ENCODE results near the gene MTMR4. TPM values are rescaled to one million over a fixed set of nuclear protein-coding genes. Genes with fewer than 3 reads are reported as not detected.

The MTMR4 gene
- total RNA-seq, 2 donors from 2014 or later: 27.4 to 28.5 TPM

- DNase-seq (ENCODE audit: low spot score): no peak
- intact Hi-C loops (cut with DNase I): no loop called here
Observed at GRCh38 chr17:58528443-58528842, 14.0 kb upstream of the MTMR4 start.

DNA sequence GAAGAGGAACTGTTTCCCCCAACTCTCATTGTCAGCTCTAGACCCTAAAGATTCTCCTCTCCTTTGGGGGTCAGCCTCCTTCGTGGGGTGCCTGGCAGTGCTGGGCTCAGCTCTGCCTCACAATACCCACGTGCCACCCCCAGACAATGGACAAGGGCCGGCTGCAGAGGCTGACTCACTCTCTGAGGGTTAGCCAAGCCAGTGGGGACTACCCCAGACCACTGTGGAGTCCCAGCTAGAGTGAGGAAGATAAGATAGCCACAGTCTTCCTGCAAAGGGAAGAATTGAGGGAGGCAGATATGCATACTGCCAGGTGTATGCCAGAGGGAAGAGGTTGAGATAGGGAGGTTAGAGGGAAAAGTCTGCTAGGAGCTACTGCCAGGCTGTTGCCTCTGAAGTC, 13.5 kb upstream of the MTMR4 start:
- no peak for DNase-seq (ENCODE audit: low spot score)
- intact Hi-C loops (cut with DNase I): no loop called here

DNA sequence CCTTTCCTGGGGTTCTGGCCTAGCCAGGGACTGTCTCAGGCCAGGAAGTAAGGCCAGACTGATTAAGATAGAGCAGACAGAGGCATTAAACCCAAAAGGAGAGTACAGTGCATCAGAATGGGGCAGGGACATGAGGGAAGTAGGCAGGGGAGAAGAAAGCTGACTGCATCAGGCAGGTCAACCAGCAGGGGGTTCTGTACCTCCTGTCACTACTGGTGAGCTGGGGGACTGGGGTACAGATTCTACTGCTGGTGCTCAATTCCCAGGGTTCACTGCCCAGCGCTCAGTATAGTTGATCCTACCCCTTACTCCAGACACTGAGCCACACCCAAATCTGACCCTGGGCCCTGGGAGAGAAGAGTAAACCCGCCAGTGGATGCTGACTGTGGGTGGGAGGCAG, 12.9 kb upstream of the MTMR4 start:
- intact Hi-C loops (cut with DNase I): no loop called here
- no peak for DNase-seq (ENCODE audit: low spot score)

DNA sequence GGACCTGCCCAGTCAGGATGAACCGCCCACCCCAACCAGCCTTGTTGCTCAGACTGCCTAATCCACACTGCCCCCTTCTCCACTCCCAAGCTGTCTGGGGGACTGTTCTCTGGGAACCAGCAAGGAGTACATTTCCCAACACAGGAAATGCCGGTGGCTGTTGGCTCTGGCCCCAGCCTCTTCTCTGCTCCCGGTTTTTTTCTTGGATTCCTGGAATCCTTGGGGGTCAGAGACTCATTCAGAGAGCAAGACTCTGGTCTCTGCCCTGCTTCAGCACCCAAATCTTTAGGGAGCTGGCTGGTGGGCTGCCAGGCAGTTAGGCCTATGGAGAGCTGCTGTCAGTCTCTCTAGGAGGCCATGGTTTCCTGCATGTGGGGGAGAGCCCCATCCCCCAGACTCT, 10.8 kb upstream of the MTMR4 start:
- peak; percentile 91 for DNase-seq (ENCODE audit: low spot score)
- intact Hi-C loops (cut with DNase I): no loop called here

DNA sequence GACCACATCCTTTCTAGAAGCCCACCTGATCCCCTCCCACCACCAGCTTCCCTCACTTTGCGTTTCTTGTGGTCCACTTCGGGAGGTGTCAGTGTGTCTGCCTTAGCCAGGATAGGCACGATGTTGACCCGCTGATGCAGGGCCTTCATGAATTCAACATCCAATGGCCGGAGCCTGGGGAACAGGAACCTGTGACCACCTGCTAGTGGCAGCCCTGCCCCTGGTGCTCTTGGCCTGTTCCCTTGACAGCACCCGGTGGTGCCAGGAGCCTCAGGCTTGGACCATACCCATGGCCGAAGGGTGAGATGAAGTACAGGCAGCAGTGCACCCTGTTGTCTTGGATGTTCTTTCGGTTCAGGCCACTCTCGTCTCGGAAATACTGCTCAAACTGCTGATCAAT, 7.2 kb upstream of the MTMR4 start:
- peak; percentile 60 for DNase-seq (ENCODE audit: low spot score)
- intact Hi-C loops (cut with DNase I): loop anchor here in 1 of 2 donors (5.0 kb wide), 1 partner anchor 481 kb away; no protein-coding TSS in a partner anchor

DNA sequence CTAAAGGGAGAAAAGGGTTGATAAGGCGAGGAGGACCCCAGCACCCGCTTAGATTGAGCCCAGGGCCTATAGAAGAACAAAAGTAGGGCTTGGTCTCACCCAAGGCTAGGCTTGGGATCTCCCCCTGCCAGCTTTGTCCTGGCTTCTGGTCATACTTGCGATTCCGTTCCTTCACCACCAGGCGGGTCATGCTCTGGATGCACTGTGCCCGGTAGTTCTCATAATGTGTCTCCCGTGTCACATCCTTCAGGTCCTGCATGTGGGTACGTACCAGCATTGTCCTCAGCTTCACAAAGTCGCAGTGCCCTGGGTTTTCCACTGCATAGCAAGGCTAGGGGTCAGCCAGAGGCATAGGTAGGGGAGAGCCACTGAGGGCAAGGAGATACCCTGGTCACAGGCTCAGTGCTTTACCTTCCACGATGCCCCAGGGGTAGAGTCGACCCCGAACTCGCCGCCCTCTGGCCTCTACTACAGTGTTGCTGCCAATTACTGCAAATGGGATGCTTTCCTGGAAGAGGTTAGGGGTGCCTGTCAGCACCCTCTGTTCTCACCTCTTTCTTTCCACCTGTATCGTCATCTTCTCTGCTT, 6.5 kb upstream of the MTMR4 start:
- peak; percentile 77 for DNase-seq (ENCODE audit: low spot score)
- intact Hi-C loops (cut with DNase I): loop anchor here in 1 of 2 donors (5.0 kb wide), 1 partner anchor 481 kb away; no protein-coding TSS in a partner anchor

DNA sequence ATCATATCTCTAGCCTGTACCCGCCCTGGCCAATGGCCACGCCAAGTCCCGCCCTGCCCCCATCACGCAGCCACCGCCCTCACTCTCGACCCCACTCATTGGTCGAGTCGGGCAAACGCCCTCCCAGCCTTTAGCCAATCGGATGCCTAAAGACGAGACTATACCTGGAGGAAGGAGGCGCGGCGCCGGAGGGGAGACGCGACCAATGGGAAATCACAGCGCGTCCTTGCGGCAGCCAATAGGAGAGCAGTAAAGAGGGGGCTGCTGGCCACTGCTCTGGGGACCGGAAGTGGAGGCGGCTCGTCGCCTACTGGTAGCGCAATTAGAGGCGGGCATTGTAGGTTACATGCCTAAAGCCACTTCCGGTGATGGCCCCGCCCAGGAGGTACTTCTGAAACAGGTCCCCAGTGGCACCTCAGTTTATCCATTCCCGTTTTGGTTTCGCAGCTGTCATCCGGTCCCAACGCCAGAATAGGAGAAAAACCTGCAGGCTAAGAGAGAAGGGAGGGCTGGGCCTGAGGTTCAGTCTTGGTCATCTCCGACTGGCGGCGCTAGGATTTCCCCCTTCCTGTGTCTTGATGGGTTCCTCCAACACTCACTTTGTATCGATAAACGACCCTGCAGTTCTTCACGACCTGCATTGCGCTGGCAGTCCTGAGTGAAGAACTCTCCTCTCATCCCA, 3.6 kb upstream of the MTMR4 start:
- intact Hi-C loops (cut with DNase I): no loop called here
- peak; percentile 100 for DNase-seq (ENCODE audit: low spot score)

DNA sequence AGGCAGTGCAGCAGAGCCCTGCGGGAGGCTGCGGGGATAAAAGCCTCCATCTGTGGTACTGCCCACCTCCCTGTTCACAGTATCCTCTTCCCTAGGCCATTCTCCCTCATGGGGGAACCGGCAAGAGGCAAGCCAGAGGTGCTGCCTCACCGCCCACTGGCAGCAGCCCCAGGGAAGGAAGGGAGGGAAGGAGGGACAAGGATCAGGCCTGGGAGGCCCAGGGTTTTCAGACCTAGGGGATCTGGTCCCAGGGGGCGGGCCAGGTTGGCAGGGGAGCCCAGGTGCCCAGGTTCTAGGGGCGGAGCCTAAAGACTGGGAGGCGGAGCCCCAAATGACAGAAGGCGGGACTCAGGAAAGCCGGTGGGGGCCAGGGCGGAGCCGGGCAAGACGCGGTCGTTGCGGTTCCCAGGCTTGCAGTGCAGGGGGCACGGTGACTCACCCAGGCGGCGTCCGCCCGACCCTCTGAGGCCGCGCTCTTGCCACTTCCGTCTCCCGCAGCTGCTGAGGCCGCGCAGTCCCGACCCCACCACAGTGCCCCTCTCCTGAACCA, 3.0 kb upstream of the MTMR4 start:
- DNase-seq (ENCODE audit: low spot score): no peak
- intact Hi-C loops (cut with DNase I): no loop called here

GRCh38 chr17:58516644-58517377, 2.4 kb upstream of the MTMR4 start:
- intact Hi-C loops (cut with DNase I): no loop called here
- no peak for DNase-seq (ENCODE audit: low spot score)

GRCh38 chr17:58515286-58515685, 848 bp upstream of the MTMR4 start:
- DNase-seq (ENCODE audit: low spot score): no peak
- intact Hi-C loops (cut with DNase I): no loop called here

GRCh38 chr17:58514770-58515157, 326 bp upstream of the MTMR4 start:
- intact Hi-C loops (cut with DNase I): no loop called here
- DNase-seq (ENCODE audit: low spot score): no peak

GRCh38 chr17:58513267-58513964, 1.0 kb downstream of the MTMR4 start:
- intact Hi-C loops (cut with DNase I): no loop called here
- DNase-seq (ENCODE audit: low spot score): no peak

DNA sequence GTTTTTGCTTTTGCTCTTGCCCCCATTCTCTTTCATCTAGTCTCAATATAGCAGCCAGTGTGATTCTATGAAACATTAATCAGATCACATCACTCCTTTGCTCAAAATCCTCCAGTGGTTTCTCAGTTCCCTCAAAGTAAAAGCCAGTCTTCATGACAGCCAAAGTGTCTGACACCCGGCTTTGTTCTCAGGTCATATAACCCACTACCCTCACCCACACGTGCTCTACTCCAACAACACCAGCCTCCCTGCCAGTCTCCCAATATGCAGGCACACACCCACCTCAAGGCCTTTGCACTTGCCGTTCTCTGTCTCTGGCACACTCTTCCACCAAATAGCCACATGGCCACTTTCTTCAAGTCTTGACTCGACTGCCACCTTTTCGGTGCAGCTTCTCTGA, 4.4 kb downstream of the MTMR4 start:
- intact Hi-C loops (cut with DNase I): no loop called here

GRCh38 chr17:58508341-58509067, 5.9 kb downstream of the MTMR4 start:
- no peak for DNase-seq (ENCODE audit: low spot score)
- intact Hi-C loops (cut with DNase I): no loop called here

More for the DNA sequence above, 4.4 kb downstream of the MTMR4 start:
- no peak for DNase-seq (ENCODE audit: low spot score)

- no peak for DNase-seq (ENCODE audit: low spot score)
- intact Hi-C loops (cut with DNase I): no loop called here
Observed at GRCh38 chr17:58507123-58507634, 7.3 kb downstream of the MTMR4 start.

- DNase-seq (ENCODE audit: low spot score): no peak
- intact Hi-C loops (cut with DNase I): no loop called here
Observed at GRCh38 chr17:58506354-58507080, 7.9 kb downstream of the MTMR4 start.

GRCh38 chr17:58504826-58505351, 9.5 kb downstream of the MTMR4 start:
- DNase-seq (ENCODE audit: low spot score): no peak
- intact Hi-C loops (cut with DNase I): no loop called here

GRCh38 chr17:58503866-58504265, 10.6 kb downstream of the MTMR4 start:
- intact Hi-C loops (cut with DNase I): no loop called here
- DNase-seq (ENCODE audit: low spot score): no peak
